HEK293T (cell line): ENCODE measurements around the gene THRB.

Experiments used
- ARNT ChIP-seq: fragments of 450-650 bp; IDR thresholded peaks from 2 replicates; pipeline ENCODE4 v1.6.1; 2017; ENCODE audit warnings: mild to moderate bottlenecking
- BHLHE40 ChIP-seq: fragments of 450-650 bp; IDR thresholded peaks from 2 replicates; pipeline ENCODE4 v1.6.1; 2016; ENCODE audit warnings: mild to moderate bottlenecking, moderate library complexity, borderline replicate concordance
- ELF4 ChIP-seq: fragments of 450-650 bp; IDR thresholded peaks from 2 replicates; pipeline ENCODE4 v1.6.1; 2017; ENCODE audit warnings: antibody characterized with exemption
- FOXA1 ChIP-seq: fragments of 450-650 bp; IDR thresholded peaks from 2 replicates; pipeline ENCODE4 v1.6.1; 2016; ENCODE audit warnings: mild to moderate bottlenecking
- FOXK2 ChIP-seq: fragments of 450-650 bp; IDR thresholded peaks from 2 replicates; pipeline ENCODE4 v1.6.1; 2016; ENCODE audit warnings: mild to moderate bottlenecking
- FOXM1 ChIP-seq: fragments of 450-650 bp; IDR thresholded peaks from 2 replicates; pipeline ENCODE4 v1.6.1; 2017; ENCODE audit warnings: mild to moderate bottlenecking, borderline replicate concordance
- HDGF ChIP-seq: fragments of 450-650 bp; IDR thresholded peaks from 2 replicates; pipeline ENCODE4 v1.6.1; 2017; ENCODE audit warnings: antibody characterized with exemption, borderline replicate concordance
- LEF1 ChIP-seq: fragments of 450-650 bp; IDR thresholded peaks from 2 replicates; pipeline ENCODE4 v1.6.1; 2017; ENCODE audit warnings: mild to moderate bottlenecking, borderline replicate concordance
- NFRKB ChIP-seq: fragments of 450-650 bp; IDR thresholded peaks from 2 replicates; pipeline ENCODE4 v1.6.1; 2016; ENCODE audit warnings: mild to moderate bottlenecking, moderate library complexity
- SP1 ChIP-seq: fragments of 450-650 bp; IDR thresholded peaks from 2 replicates; pipeline ENCODE4 v1.6.1; 2017
- SUZ12 ChIP-seq: fragments of 450-650 bp; IDR thresholded peaks from 2 replicates; pipeline ENCODE4 v1.6.1; 2016; ENCODE audit warnings: mild to moderate bottlenecking
- ZNF384 ChIP-seq: fragments of 450-650 bp; IDR thresholded peaks from 2 replicates; pipeline ENCODE4 v1.6.1; 2016

DNA sequence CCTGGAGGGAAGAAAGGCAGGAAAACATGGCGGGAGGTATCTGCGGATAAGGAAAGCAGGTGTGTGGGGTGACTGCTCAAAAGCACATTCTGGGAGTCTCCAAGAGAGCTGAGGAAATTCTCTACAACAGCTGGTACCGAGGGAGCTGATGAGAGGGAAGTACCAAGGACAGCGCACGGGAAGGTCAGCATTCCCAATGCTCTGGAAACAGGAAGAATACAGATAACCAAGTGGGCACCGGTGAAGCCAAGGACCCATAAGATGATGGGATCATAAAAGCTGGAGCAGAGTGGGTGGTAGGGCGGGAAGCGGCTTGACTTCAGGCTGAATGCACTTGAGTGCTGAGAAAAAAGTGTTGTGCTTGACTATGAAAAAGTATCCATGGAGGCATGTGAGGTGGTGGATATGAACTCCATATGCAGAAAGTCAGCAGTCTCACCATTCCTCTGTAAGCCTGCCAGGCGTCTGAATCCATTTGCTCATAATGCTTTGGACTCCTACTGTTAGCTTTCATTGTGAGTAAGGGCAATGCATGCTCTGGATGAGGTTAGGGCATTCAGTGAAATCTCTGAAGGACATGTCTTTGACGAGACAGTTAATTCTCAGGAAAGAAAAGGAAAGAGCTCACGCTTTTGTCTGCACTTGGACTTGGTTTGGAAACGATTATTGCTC, 334.1 kb downstream of the THRB start:
- TF ChIP-seq FOXK2 = no peak
- no peak for TF ChIP-seq ZNF384
- no peak for TF ChIP-seq HDGF
- no peak for TF ChIP-seq SP1
- no peak for TF ChIP-seq BHLHE40
- TF ChIP-seq SUZ12 = no peak
- TF ChIP-seq ELF4 = no peak
- no peak for TF ChIP-seq LEF1
- TF ChIP-seq FOXM1 = no peak
- no peak for TF ChIP-seq NFRKB
- TF ChIP-seq FOXA1 = no peak
- no peak for TF ChIP-seq ARNT
